Nucleus accumbens (tissue), 56 donors: Measurements from ENCODE around the gene JAK1.
A peak's percentile ranks its signal among the peaks of the same experiment; 100 is the strongest.
"Not testable (repeated sequence)": the region's sequence is repeated elsewhere in the genome, so short reads cannot be mapped to it uniquely, and the experiment has no call there.

Source experiments
- DNase-seq, 56 donors: peaks; one replicate each; lab custom pipeline; 2025; lab: John Stamatoyannopoulos, UW

Gene JAK1

DNA sequence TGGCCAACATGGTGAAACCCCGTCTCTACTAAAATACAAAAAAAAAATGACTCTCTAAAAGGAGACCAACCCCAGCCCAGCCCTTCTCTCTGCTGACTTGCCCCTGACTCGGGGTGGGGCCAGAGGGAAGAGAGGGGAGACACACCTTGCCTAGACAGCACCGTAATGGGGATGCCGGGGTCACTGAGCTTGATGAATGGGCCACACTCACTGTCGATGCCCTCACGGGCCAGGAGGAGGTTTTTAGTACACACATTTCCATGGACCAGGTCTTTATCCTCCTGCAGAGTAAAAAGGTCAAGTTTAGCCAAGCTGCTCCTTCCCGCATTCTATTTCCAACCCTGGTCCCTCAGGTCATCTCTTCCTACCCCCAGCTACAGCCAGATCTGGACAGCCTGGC, 121.7 kb downstream of the JAK1 start:
- no peak for DNase-seq

DNA sequence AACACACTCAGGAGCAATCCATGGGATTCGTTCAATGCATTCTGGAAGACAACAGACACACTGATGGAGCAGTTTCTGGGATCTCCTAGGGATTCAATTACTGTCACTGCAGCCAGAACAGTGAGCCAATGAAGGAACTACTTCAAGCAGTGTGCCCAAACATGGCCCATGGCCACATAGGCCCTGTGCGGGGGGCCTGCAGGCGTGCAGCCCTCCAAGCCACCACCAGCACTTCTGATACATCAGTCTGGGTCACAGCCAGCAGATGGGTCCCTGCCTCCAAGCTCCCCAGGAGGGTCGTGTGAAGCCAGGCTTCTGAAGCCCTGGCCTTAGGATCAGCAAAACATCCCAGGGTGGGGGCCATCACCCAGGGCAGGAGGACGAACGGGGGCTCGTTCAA, 122.2 kb downstream of the JAK1 start:
- no peak for DNase-seq

DNA sequence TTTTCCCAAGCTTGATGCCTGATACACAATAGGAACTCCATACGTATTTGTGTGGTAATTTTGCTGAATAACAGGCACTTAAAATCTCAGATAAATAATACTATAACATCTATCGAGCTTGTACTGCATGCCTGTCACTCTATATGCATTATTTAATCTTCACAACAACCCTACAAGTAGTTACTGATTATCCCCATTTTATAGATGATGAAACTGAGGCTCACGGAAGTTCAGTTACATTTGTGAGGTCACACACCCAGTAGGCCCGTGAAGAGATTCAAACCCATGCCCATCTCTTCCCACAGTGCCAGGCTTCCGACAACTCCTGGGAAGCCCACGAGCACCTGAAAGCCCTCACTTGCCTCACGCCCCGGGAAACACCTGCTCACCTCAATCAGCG, 122.7 kb downstream of the JAK1 start:
- DNase-seq: no peak

DNA sequence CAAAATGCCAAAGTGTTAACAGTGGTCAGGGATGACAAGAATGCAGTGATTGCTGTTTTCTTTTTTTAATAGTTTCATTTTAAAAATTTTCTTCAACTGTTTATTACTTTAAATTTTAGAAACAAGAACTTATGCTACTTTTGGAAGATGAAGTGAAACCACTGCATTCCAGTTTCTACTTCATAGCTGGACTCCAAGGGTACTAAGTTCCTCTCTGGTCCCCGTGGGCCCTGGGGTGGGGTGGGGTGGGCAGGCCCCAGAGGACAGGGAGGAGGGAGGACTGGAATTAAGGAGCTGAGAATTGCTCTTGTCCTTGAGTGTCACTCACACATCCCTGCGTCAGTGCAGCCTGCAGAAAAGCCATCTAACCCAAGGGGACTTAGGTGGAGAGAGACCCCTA, 124.1 kb downstream of the JAK1 start:
- no peak for DNase-seq

DNA sequence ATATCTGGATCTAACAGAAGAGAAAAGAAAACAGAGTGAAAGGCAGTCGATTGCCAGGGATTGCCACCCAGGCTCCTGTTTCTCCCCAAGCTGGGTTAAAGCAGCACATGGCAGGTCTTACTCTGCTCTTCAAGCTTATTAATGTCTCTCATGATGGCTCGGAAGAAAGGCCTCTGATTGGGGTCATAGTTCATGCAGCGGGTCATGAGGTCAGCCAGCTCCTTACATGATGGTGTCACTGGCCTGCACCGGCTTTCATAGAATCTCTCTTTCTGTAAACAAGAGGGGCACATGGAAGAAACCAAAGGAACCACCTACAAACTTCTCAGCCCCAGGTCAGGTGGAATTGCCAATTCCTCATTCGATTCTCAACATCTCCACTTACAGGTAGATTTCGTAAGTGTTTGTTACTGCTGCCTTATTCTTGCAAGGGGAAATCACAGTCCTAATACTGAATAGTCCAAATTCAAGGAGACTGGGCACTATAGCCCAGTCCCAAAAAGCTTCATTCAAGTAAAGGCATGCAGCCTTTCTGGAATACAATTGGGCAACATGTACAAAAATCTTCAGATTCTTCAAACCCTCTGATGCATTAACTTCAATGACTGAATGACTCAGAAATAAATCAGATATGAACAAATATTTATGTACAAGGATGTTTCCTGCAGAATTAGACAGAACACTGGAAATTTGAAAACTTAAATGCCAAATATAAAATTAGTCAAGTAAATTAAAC, 124.9 kb downstream of the JAK1 start:
- no peak for DNase-seq

DNA sequence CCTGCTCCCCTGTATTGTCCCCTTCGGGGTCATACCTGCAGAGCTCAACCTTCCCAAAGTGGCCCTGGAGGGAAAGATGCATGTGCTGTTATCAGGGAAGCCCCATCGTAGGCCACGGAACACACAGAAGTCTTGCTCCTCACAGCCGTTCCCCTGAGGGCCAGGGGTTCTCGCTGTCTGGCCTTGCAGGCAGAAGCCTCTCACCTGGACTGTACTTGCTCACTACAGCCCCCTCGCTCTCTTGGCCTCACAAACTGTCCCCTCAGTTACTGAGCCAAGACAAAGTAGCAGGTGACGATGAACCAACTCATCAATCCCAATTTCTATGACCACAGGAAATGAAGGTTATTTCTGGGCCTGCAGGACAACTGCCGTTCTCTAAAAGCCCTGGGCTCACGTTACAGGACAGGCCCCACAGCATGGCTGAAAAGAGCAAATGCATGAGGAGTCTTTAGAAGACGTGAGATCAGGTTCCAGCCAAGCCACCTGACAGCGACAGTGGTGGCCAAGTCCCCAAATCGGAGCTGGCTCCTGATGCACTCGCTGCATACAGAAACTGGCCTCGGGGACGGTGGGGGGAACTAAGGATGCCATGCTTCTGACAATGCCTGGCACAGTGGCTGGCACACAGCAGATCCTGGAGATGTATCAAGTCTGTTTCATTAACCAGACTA, 126.5 kb downstream of the JAK1 start:
- no peak for DNase-seq

DNA sequence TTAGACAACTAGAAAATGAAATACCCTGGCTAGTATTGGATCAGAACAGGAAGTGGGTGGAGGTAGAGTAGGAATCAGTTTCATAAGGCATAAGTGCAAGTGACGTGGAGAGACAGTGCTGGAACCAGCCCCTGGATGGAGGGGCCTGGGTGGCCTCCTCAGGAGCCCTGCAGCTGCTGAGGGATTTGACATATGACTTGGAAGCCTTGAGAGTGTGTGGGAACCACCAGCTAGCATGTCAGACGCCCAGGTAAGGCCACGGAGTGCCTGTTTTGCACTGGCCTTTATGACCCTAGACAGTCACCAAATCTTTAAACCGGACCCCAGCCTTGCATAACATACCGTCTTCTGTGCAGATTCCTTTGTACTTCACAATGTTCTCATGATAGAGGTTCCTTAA, 127.1 kb downstream of the JAK1 start:
- DNase-seq: no peak

DNA sequence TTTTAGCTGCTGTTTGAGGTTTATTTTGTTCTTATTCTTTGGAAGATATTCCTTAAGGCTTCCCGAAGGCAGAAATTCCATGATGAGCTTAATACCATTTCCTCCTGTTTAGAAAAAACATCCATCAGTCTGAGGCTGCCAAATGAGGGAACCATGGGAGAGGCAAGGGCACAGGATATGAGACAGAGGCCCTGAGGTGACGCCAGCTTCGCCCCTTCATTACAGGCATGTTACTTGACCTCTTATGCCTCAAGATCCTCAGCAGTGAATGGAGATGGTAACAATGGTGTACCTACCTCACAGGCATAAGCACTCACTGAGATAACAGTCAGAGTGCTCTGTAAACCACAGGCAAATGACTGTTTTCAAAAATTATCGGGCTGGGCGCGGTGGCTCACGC, 127.9 kb downstream of the JAK1 start:
- no peak for DNase-seq

DNA sequence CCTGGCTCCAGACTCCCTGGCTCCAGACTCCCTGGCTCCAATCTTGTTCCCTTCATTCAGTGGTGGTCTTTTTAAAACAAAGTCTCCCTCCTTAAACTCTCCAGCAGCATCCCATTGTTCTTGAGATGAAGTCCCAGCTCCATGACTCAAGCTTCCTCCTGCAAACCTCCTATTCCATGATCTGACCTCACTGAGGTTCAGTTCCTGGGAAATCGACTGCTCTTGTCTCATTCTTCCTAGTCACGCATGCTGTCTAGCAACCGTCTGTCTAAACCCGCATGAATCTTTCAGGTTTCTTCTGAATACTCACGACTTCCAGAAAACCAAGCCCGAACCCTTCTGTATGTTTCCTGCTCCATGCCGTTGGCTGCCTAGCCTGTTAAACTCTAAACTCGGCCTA, 129.5 kb downstream of the JAK1 start:
- no peak for DNase-seq

DNA sequence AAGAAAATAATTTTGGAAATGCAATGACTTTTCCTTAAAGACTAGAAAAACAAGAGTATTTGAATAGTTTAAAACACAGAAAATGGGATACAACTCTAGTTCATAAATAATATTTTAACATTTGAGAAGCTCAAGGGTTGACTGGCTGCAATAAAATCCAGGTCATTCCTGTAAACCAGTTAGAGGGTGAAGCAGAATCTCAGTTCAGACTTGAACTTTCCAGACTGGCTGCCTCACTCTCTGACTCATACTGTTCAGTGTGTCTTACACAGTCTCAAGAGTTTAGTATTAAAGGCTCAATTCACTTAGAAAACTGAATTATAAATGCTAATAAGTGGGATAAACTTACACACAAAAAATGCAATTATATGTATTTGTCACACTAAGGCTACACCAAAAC, 131.6 kb downstream of the JAK1 start:
- no peak for DNase-seq

DNA sequence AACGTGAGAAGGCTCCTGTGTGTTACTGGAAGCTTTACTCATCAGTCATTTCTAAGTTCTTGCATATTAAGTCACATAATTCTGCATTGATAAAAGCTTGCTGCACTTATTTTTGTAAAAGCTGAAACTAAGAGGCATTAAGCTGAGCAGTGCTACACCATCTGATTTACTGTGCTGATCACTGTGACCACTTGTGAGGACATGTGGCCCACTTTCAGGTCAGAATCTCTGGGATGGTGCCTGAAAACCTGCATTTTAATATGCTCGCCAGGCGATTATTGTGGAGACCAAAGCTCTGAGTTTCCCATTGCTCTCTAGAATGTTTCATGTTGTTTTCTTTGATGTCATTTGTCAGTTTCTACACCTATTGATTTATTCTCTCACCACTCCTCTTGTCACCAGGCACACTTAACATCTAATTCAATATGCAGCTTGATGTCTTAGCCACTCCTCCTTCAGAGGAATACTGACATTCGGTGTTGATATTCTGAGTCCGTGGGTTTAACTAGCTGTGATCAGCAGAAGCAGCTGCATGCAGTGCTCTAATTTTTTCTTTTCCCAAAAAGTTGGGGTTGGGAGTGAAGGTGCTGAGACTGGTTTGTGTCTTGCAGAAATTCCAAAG, 136.2 kb downstream of the JAK1 start:
- no peak for DNase-seq

DNA sequence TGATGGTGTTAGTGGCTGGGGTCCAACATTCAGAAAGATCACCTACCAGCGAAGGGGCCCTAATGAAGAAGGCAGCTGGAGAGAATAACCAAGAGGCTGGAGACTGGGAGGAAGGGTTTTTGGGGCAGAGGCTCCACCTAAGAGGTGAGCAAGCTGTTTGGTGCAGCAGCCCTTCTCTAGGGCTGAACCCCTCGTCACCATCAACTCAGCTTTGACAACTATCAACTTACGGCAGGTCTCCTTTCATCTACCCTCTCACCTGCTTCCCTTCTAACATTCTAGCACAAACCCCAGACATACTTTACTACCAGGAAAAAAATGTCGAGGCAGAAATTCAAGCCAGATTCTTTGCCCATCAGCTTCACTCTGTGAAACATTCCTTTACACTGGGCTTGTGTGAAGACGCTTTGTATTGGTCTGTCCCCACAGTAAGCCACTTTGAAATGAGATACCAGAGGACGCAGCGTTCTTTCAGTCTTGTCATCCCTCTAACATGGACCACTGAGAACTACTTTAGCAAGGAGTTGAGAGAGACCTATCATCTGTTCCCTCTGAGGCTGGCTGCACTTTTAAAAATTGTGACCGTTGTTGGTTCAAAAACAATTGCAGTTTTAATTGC, 136.8 kb downstream of the JAK1 start:
- DNase-seq: no peak

DNA sequence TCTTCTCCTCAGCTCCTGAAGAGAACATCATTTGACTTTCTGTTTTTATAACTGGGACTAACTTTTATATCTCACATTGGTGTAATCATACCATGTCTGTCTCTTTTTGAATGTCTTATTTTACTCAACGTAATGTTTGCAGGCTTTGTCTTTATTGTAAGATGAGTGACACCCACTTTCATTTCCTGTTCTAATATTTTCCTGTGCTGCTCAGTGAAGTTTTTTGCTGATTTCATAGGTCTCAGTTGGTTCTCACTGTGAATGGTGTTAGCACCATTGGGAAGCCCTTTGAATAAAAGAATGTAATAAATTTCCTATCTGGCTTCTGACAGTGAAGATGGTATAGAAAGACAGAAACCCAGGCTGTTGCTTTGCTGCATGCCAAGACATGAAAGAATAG, 137.5 kb downstream of the JAK1 start:
- DNase-seq: no peak

DNA sequence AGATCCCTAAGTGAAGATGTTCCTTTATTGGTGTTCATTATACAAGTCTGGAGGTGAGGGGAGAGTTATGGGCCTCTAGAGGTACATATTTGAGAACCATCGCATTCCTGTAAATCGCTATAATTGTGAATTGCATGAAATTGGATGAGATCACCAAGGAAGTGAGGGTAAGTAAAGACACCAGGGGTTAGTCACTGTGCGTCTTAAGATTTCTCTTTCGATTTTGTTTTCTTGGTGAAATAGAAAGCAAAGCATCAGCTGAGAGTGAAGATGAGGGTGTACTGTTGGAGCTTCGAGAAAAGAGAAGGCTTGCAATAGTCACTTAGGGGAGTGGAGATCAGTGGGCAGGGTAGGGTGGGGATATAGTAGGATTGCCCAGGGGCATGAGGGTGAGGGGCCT, 139.4 kb downstream of the JAK1 start:
- no peak for DNase-seq

DNA sequence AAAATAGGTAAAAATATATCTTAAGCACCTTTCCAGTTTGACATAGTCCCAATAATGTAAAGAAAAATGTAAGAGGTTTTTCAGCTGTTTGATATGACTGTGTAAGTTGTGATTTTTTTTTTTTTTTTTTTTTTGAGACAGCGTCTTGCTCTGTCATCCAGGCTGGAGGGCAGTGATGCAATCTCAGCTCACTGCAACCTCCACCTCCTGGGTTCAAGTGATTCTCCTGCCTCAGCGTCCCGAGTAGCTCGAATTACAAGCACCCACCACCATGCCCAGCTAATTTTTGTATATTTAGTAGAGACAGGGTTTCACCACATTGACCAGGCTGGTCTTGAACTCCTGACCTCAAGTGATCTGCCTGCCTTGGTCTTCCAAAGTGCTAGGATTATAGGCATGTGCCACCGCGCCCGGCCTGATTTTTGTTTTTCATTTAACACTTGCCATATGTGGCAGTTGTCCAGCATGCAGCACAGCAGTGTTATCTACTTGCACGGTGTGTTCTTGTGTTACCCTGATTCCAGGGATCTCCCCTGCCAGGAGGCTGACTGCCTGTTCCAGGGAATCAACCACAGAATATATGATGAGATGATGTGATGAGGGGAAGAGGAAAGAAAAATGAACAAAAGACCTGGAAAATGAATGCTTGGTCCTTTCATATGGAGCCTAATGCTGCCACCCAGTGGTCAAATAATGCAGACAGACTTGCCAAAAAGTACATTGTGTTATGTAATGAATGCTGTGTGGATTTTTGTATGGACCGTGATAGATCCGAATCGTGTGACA, 142.5 kb downstream of the JAK1 start:
- peak in 43 of 56 donors; percentile 11 to 83 (median 39) for DNase-seq

DNA sequence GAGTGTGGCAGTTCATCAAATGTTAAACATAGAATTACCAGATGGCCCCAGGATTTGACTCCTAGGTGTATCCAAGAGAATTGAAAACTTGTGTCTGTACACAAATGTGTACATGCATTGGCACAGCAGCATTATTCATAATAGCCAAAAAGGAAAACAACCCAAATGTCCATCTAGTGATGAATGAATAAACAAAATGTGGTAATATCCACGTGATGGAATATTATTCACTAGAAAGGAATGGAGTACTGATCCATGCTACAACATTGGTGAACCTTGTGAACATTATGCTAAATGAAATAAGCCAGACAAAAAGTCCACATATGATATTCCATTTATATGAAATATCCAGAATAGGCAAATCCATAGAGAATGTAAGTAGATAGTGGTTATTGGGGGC, 143.7 kb downstream of the JAK1 start:
- no peak for DNase-seq

DNA sequence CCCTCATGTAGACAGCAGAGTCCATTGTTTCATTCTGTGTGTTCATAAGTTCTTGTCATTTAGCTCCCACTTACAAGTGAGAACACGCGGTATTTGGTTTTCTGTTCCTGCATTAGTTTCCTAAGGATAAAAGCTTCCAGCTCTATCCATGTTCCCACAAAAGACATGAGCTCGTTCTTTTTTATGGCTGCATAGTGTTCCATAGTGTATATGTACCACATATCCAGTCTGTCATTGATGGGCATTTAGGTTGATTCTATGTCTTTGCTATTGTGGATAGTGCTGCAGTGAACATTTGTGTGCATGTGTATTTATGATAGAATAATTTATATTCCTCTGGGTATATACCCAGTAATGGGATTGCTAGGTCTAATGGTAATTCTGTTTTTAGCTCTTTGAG, 145.8 kb downstream of the JAK1 start:
- DNase-seq: not testable (repeated sequence)

DNA sequence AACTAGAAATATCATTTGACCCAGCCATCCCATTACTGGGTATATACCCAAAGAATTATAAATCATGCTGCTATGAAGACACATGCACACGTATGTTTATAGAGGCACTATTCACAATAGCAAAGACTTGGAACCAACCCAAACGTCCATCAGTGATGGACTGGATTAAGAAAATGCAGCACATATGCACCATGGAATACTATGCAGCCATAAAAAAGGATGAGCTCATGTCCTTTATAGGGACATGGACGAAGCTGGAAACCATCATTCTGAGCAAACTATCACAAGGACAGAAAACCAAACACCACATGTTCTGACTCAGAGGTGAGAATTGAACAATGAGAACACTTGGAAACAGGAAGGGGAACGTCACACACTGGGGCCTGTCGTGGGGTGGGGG, 149.0 kb downstream of the JAK1 start:
- DNase-seq: not testable (repeated sequence)

DNA sequence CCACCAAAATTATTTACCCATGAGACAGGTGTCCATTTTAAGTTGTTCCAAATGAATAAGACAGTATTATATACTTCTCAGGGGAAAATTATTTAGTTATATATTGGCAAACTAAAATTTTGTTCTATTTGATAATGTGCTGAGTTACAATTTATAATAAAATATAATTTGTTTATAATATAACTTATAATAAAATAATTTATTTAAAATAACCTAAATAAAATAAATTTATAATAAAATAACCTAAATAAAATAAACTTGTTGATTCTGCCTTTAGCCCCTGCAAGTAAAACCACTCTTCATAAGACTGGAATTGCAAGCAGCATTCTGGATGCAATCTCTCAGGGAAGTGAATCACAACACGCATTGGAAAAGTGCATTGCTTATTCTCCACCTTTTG, 151.9 kb downstream of the JAK1 start:
- no peak for DNase-seq

DNA sequence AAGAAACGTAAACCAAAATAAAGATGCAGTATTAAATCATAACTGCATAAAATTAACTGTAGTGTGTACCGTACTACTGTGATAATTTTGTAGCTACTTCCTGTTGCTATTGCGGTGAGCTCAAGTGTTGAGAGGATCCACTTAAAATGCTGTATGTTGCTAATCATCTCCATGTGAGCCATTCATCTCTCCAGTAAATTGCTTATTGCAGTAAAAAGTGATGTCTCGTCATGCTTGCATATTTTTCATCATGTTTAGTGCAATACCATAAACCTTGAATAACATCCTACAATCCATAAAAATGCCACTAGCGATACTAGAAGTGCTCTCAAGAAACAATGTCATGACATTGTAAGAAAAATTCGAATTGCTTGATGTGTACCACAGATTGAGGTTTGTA, 155.2 kb downstream of the JAK1 start:
- DNase-seq: no peak

DNA sequence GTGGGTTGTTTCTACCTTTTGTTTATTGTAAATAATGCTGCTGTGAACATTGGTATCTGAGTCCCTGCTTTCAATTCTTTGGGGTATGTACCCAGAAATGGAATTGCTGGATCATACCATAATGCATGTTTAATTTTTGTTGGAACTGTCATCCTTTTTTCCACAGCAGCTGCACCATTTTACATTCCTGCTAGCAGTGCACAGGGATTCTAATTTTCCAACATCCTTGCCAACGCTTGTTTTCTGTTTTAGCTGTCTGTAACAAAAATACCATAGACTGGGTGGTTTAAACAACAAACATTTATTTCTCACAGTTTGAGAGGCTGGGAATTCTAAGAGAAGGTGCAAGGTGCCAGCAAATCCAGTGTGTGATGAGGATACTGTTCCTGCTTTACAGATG, 156.3 kb downstream of the JAK1 start:
- no peak for DNase-seq
